ENCODE results near the gene NBEAL2.

DNA sequence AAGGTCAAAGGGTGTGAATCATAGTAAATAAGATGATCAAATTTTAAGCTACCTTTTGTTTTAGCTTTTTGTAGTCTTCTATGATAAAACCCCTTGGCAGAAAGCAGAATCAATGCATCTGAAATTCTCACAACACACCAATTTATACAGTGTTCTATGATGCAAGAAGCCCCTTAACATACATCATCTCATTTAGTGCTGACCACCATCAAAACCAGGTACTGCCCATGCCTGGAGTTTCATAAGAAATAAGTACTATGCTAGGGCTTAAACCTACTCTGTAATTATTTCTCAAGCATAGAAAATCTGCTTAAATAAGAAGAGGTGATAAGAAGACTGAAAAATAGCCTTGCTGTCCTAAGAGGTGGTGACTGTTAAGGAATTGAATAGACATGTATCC is 67.6 kb downstream of the NBEAL2 start:
- no peak for TF ChIP-seq POLR2AphosphoS5 (IDR thresholded peaks at IDR 0.05)
- TF ChIP-seq CTCF (IDR thresholded peaks at IDR 0.05) = no peak
- no peak for TF ChIP-seq POLR2A (IDR thresholded peaks at IDR 0.05)
